ENCODE data around the gene IFNA2. TPM values are rescaled to one million over a fixed set of nuclear protein-coding genes. Genes with fewer than 3 reads are reported as not detected.

Gene IFNA2
- total RNA-seq, 4 donors from 2014 or later, result not detected

DNA sequence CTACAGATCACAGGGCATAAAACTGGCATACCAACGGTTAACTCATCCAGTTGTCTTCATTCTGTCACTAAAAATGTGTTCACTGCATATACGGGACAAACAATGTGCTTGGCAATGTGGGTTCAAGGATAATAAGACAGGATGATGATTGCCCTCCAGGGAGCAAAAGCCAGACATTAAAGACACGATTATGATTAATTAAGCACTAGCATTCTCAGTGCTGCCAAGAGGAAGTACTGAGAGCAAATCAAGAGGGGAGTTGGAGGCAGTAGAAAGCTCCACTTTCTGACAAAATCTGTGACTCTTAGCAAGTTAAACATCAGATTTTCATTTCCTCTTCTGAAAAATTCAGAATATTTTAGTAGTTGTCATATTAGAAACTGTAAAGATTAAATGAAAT lies 14.8 kb upstream of the IFNA2 start:
- intact Hi-C loops (cut with DNase I; ENCODE audit: low total_unique reads), result no loop called here
- Histone ChIP-seq H3K36me3 (no peaks in the 10 kb centered on the region), H3K9me3 (no peaks in the 10 kb centered on the region), H3K27ac (no peak overlapping the region), H3K4me3 (no peak overlapping the region), H3K4me1 (no peaks in the 10 kb centered on the region), H3K27me3 (peaks cover 0 to 24% of the 10 kb centered on the region in 2 donors)
- no peak for DNase-seq
- TF ChIP-seq POLR2A (IDR thresholded peaks at IDR 0.05), result no peak
- no peak for TF ChIP-seq CTCF (IDR thresholded peaks at IDR 0.05)

- no peak for TF ChIP-seq CTCF (IDR thresholded peaks at IDR 0.05)
- TF ChIP-seq POLR2A (IDR thresholded peaks at IDR 0.05), result no peak
- Histone ChIP-seq H3K4me3 (no peak overlapping the region), H3K9me3 (no peaks in the 10 kb centered on the region), H3K36me3 (no peaks in the 10 kb centered on the region), H3K27me3 (peaks cover 0 to 24% of the 10 kb centered on the region in 2 donors), H3K27ac (no peak overlapping the region), H3K4me1 (no peaks in the 10 kb centered on the region)
- intact Hi-C loops (cut with DNase I; ENCODE audit: low total_unique reads), result no loop called here
- DNase-seq, result no peak
Observed at GRCh38 chr9:21398955-21399489, 13.8 kb upstream of the IFNA2 start.

DNA sequence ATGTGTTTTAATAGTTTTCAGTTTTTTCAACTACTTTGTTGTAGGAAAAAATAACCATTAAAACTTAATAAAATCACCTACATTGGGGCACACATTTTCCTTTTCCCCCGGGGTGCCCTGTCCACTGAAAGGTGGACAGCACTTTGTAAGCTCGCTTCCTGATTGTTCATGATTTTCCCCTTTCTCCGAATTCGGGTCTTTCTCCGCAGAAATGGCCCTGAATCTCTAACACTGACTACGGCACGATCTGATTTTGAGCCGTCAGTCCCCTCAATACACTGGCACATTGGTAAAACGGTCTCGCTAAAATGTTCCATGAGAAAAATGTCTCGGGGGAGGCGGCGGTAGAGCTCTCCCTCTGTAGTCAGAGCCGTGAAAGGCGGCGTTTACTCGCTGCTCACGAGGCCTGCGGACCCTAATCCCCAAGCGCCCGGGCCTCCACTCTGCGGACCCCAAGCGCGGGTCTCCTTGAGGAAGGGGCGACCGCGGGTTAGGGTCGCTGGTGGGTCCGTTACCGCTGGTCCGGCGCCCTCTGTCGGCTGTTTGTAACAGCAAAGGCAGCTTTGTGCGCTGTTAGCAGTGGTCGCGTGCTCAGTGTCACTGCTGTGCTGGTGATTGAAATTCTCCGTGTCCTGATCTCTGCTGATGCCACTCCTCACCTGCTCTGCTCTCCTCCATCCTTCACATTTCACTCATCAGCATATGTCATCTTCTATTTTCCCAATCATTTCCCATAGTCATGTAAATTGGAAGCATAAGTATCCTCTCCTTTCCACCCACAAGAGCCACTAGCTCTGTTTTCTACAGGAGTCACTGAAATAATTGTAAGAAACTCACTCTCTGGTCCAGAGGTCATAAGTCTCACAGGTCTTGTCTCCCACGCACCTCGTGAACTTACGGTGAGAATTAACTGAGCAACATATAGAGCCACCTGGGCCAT lies 10.8 kb upstream of the IFNA2 start:
- DNase-seq, result peak in 1 of 2 donors; percentile 37

GRCh38 chr9:21392270-21392669 lies 7.1 kb upstream of the IFNA2 start:
- no peak overlapping the region for H3K4me3 ChIP-seq
- H3K36me3 ChIP-seq, result no peaks in the 10 kb centered on the region
- no peak for TF ChIP-seq POLR2A (IDR thresholded peaks at IDR 0.05)
- no peak for TF ChIP-seq CTCF (IDR thresholded peaks at IDR 0.05)
- no peaks in the 10 kb centered on the region for H3K4me1 ChIP-seq
- peaks cover 0 to 8% of the 10 kb centered on the region in 2 donors for H3K27me3 ChIP-seq
- no peak overlapping the region for H3K27ac ChIP-seq
- H3K9me3 ChIP-seq, result no peaks in the 10 kb centered on the region
- DNase-seq, result no peak
- intact Hi-C loops (cut with DNase I; ENCODE audit: low total_unique reads), result no loop called here

More for the DNA sequence above, 10.8 kb upstream of the IFNA2 start:
- Histone ChIP-seq H3K36me3 (no peaks in the 10 kb centered on the region), H3K27ac (no peak overlapping the region), H3K4me1 (no peaks in the 10 kb centered on the region), H3K4me3 (peak overlapping the region; percentile 20 to 43), H3K27me3 (peaks cover 0 to 12% of the 10 kb centered on the region in 2 donors), H3K9me3 (no peaks in the 10 kb centered on the region)
- intact Hi-C loops (cut with DNase I; ENCODE audit: low total_unique reads), result no loop called here
- TF ChIP-seq POLR2A (IDR thresholded peaks at IDR 0.05) (no peak), CTCF (IDR thresholded peaks at IDR 0.05) (peak; percentile 50 to 69 (median 60))

GRCh38 chr9:21383627-21384026 lies 1.6 kb downstream of the IFNA2 start:
- no peak overlapping the region for H3K4me3 ChIP-seq
- H3K27me3 ChIP-seq, result peaks cover 0 to 4% of the 10 kb centered on the region in 2 donors
- no peak overlapping the region for H3K27ac ChIP-seq
- no peaks in the 10 kb centered on the region for H3K36me3 ChIP-seq
- DNase-seq, result no peak
- intact Hi-C loops (cut with DNase I; ENCODE audit: low total_unique reads), result no loop called here
- H3K9me3 ChIP-seq, result no peaks in the 10 kb centered on the region
- H3K4me1 ChIP-seq, result no peaks in the 10 kb centered on the region
- TF ChIP-seq POLR2A (IDR thresholded peaks at IDR 0.05) (no peak), CTCF (IDR thresholded peaks at IDR 0.05) (no peak)

Data from uterus (tissue), 4 donors.